ENCODE data around the gene GAMT.

DNA sequence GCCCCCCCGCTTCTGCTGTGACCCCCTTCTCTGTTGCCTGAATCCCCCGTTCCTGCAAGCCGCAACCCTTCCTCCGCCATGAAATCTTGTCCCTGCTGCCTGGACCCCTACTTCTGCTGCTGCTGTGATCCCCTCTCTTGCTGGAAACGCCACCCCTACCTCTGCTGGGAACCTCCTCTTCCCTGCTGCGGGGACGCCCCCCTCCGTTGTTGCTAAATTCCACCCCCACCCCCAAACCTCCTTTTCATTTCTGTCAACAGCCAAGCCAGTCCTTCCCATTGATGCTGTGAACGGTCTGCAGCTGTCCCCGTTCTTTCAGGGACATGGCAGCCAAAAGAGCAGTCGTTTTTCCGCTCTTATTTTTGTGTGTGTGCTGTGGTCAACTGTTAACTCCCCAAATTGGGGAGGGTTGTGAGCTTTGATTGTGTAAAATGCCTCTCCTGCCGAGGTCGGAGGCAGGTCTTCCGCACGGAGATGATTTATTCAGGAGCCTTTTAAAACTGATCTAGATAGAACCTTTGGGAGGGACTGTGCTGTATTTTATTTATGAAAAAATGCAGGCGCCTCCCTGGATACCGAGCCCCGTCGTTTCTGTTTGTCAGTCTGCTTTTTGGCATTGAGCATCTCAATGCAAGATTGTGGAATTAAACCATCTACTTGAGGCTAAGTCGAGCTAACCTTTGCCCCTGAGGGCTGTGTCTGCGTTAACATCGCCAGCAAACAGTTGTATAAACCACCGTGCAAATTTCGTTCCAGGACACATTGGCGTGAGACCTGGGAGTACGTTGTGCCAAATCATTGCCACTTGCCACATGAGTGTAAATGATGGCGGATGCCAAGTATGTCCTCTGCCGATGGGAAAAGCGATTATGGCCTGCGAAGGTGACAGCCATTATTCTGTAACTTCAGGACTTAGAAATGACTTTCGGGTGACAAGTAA lies 45.5 kb downstream of the GAMT start:
- no peak for TF ChIP-seq POLR2A (IDR thresholded peaks at IDR 0.05; ENCODE audit: low read length)
- no peak for TF ChIP-seq GATA1 (IDR thresholded peaks at IDR 0.05; ENCODE audit: low read depth, low read length)

Data from erythroblast (primary cell).